SK-N-SH treated with all-trans-retinoic acid at 6 μM for 48 hours (cell line): ENCODE measurements around the gene TEDC2.

ENCODE experiments used
- ATAC-seq: fragments of 200-7000 bp; cut with Tn5 transposase; 3 replicates; pipeline ENCODE4 v1.9.1; 2020; ENCODE audit warnings: mild to moderate bottlenecking, moderate library complexity
- ARNTL ChIP-seq: fragments of 450-650 bp; formaldehyde crosslinking; IDR thresholded peaks from 2 replicates; pipeline ENCODE4 v1.5.0; 2020; ENCODE audit warnings: low read depth, mild to moderate bottlenecking, moderate library complexity, borderline replicate concordance
- CSDC2 ChIP-seq: fragments of 250-450 bp; sonication (Bioruptor Pico); IDR thresholded peaks from 2 replicates; pipeline ENCODE4 v1.5.0; 2020; ENCODE audit warnings: mild to moderate bottlenecking, moderate library complexity
- GLIS3 ChIP-seq: fragments of 250-450 bp; sonication (Bioruptor Pico); IDR thresholded peaks from 2 replicates; pipeline ENCODE4 v1.5.0; 2020; ENCODE audit warnings: mild to moderate bottlenecking, moderate library complexity
- ISL1 ChIP-seq: fragments of 250-450 bp; sonication (Bioruptor Pico); IDR thresholded peaks from 2 replicates; pipeline ENCODE4 v2.1.2; 2022; ENCODE audit warnings: mild to moderate bottlenecking, moderate library complexity
- OSR1 ChIP-seq: fragments of 250-450 bp; sonication (Bioruptor Pico); IDR thresholded peaks from 2 replicates; pipeline ENCODE4 v1.8.0; 2022; ENCODE audit warnings: moderate library complexity, mild to moderate bottlenecking, inconsistent platforms
- PPARA ChIP-seq: fragments of 250-450 bp; sonication (Bioruptor Pico); IDR thresholded peaks from 2 replicates; pipeline ENCODE4 v1.5.0; 2020; ENCODE audit warnings: mild to moderate bottlenecking, borderline replicate concordance
- RARB ChIP-seq: fragments of 250-450 bp; sonication (Bioruptor Pico); IDR thresholded peaks from 2 replicates; pipeline ENCODE4 v1.8.0; 2021; ENCODE audit warnings: mild to moderate bottlenecking, moderate library complexity
- SNAI2 ChIP-seq: fragments of 250-450 bp; sonication (Bioruptor Pico); IDR thresholded peaks from 2 replicates; pipeline ENCODE4 v1.5.0; 2020; ENCODE audit warnings: mild to moderate bottlenecking, moderate library complexity
- TCF4 ChIP-seq: fragments of 250-450 bp; sonication (Bioruptor Pico); IDR thresholded peaks from 2 replicates; pipeline ENCODE4 v1.8.0; 2021; ENCODE audit warnings: mild to moderate bottlenecking, moderate library complexity, borderline replicate concordance
- TOX ChIP-seq: fragments of 250-450 bp; sonication (Bioruptor Pico); IDR thresholded peaks from 2 replicates; pipeline ENCODE4 v1.8.0; 2021; ENCODE audit warnings: mild to moderate bottlenecking, moderate library complexity, borderline replicate concordance
- ZC3H10 ChIP-seq: fragments of 250-450 bp; sonication (Bioruptor Pico); IDR thresholded peaks from 2 replicates; pipeline ENCODE4 v1.5.1; 2021; ENCODE audit warnings: mild to moderate bottlenecking, moderate library complexity
- ZFP3 ChIP-seq: fragments of 250-450 bp; sonication (Bioruptor Pico); IDR thresholded peaks from 2 replicates; pipeline ENCODE4 v1.5.0; 2020; ENCODE audit warnings: mild to moderate bottlenecking, moderate library complexity
- ZFP30 ChIP-seq: fragments of 450-650 bp; formaldehyde crosslinking; IDR thresholded peaks from 2 replicates; pipeline ENCODE4 v1.5.0; 2022; ENCODE audit warnings: mild to moderate bottlenecking, moderate library complexity
- ZNF565 ChIP-seq: fragments of 450-650 bp; formaldehyde crosslinking; conservative IDR thresholded peaks from 2 replicates; pipeline ENCODE4 v1.5.0; 2020; ENCODE audit warnings: low read depth, mild to moderate bottlenecking, moderate library complexity
- ZNF70 ChIP-seq: fragments of 450-650 bp; formaldehyde crosslinking; IDR thresholded peaks from 2 replicates; pipeline ENCODE4 v1.5.0; 2020; ENCODE audit warnings: mild to moderate bottlenecking, moderate library complexity
- ZNF8 ChIP-seq: fragments of 450-650 bp; formaldehyde crosslinking; IDR thresholded peaks from 2 replicates; pipeline ENCODE4 v1.5.0; 2020; ENCODE audit warnings: mild to moderate bottlenecking, moderate library complexity
- TF ChIP-seq, protein P1 (sequence below): fragments of 250-450 bp; sonication (Bioruptor Pico); IDR thresholded peaks from 2 replicates; pipeline ENCODE4 v1.5.0; 2020; ENCODE audit warnings: mild to moderate bottlenecking, moderate library complexity
- TF ChIP-seq, protein P2 (sequence below): fragments of 250-450 bp; sonication (Bioruptor Pico); IDR thresholded peaks from 2 replicates; pipeline ENCODE4 v1.5.1; 2020; ENCODE audit warnings: low read depth, mild to moderate bottlenecking, moderate library complexity
- TF ChIP-seq, protein P3 (sequence below): fragments of 250-450 bp; sonication (Bioruptor Pico); IDR thresholded peaks from 2 replicates; pipeline ENCODE4 v1.8.0; 2021; ENCODE audit warnings: low read depth, mild to moderate bottlenecking, moderate library complexity, borderline replicate concordance
- TF ChIP-seq, protein P4 (sequence below): fragments of 250-450 bp; sonication (Bioruptor Pico); IDR thresholded peaks from 2 replicates; pipeline ENCODE4 v1.8.0; 2020; ENCODE audit warnings: mild to moderate bottlenecking, moderate library complexity, borderline replicate concordance

The TEDC2 gene

DNA sequence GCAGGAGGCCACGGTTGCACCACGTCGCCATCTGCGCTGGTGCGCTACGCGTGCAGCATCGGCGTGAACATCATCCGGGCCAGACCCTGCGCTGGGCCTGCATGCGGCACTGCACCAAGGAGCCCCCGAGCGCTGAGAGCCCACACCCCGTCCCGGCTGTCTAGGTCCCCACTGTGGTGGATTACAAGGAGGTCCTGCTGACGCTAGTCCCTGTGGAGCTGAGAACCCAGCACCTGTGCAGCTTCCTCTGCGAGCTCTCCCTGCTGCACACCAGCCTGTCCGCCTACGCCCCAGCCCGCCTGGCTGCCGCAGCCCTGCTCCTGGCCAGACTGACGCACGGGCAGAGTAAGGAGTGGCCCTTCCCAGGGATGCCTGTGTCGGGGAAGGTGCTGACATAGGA is 10.8 kb upstream of the TEDC2 start:
- TF ChIP-seq ZC3H10 (CRISPR knock-in tag): no peak
- TF ChIP-seq, protein P1, sequence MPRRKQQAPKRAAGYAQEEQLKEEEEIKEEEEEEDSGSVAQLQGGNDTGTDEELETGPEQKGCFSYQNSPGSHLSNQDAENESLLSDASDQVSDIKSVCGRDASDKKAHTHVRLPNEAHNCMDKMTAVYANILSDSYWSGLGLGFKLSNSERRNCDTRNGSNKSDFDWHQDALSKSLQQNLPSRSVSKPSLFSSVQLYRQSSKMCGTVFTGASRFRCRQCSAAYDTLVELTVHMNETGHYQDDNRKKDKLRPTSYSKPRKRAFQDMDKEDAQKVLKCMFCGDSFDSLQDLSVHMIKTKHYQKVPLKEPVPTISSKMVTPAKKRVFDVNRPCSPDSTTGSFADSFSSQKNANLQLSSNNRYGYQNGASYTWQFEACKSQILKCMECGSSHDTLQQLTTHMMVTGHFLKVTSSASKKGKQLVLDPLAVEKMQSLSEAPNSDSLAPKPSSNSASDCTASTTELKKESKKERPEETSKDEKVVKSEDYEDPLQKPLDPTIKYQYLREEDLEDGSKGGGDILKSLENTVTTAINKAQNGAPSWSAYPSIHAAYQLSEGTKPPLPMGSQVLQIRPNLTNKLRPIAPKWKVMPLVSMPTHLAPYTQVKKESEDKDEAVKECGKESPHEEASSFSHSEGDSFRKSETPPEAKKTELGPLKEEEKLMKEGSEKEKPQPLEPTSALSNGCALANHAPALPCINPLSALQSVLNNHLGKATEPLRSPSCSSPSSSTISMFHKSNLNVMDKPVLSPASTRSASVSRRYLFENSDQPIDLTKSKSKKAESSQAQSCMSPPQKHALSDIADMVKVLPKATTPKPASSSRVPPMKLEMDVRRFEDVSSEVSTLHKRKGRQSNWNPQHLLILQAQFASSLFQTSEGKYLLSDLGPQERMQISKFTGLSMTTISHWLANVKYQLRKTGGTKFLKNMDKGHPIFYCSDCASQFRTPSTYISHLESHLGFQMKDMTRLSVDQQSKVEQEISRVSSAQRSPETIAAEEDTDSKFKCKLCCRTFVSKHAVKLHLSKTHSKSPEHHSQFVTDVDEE (CRISPR knock-in tag): no peak
- no peak for ATAC-seq

DNA sequence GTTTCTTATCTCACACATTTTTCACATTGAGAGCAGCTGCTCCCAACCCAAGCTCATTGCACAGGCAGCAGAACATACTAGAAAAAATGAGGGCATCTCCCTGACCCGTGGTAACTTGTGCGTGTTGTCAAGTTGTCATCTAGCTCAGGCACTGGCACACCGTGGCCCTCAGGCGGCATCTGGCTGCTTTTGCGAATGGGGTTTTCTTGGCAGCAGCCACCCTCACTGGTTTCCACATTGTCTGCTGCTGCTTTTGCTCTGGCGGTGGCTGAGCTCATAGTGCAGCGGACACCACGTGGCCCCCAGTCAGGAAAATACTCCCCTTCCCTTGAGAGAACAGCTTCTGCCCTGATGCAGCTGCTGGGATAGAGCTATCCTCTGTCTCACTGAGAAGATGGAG is 9.4 kb upstream of the TEDC2 start:
- no peak for ATAC-seq
- TF ChIP-seq ZNF70 (CRISPR knock-in tag): no peak
- TF ChIP-seq OSR1 (CRISPR knock-in tag): no peak
- no peak for TF ChIP-seq PPARA (CRISPR knock-in tag)
- TF ChIP-seq ARNTL (CRISPR knock-in tag): no peak
- TF ChIP-seq, protein P2, sequence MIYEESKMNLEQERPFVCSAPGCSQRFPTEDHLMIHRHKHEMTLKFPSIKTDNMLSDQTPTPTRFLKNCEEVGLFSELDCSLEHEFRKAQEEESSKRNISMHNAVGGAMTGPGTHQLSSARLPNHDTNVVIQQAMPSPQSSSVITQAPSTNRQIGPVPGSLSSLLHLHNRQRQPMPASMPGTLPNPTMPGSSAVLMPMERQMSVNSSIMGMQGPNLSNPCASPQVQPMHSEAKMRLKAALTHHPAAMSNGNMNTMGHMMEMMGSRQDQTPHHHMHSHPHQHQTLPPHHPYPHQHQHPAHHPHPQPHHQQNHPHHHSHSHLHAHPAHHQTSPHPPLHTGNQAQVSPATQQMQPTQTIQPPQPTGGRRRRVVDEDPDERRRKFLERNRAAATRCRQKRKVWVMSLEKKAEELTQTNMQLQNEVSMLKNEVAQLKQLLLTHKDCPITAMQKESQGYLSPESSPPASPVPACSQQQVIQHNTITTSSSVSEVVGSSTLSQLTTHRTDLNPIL (CRISPR knock-in tag): no peak
- TF ChIP-seq, all 23 proteins: peak for 0

DNA sequence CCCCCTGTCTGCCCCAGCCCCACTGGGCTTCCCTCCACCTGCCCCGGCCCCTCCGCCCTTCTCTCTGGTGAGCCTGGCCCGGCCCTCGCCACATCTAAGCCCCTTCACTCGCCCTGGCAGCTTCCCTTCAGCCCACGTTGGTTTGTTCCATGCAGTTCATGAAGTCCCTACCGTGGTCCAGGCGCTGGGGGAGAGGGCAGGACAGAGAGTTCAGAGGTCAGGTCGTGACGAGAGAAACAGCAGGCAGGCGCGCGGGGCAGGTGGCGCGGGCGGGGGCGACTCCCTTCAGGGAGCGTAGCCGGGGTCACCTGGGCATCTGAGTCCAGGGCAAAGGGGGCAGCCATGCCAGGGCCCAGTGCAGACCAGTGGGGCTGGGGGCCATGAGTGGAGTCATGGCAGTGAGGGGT is 8.9 kb upstream of the TEDC2 start:
- no peak for ATAC-seq
- TF ChIP-seq RARB (CRISPR knock-in tag) (no peak), ZFP3 (CRISPR knock-in tag) (no peak), PPARA (CRISPR knock-in tag) (no peak), TCF4 (CRISPR knock-in tag) (no peak), ARNTL (CRISPR knock-in tag) (no peak), ZFP30 (no peak), SNAI2 (CRISPR knock-in tag) (no peak), OSR1 (CRISPR knock-in tag) (no peak), ISL1 (CRISPR knock-in tag) (no peak), CSDC2 (CRISPR knock-in tag) (no peak), GLIS3 (CRISPR knock-in tag) (no peak), ZNF565 (CRISPR knock-in tag) (no peak), ZNF70 (CRISPR knock-in tag) (no peak), TOX (CRISPR knock-in tag) (no peak), ZNF8 (CRISPR knock-in tag) (no peak)
- TF ChIP-seq, protein P3, sequence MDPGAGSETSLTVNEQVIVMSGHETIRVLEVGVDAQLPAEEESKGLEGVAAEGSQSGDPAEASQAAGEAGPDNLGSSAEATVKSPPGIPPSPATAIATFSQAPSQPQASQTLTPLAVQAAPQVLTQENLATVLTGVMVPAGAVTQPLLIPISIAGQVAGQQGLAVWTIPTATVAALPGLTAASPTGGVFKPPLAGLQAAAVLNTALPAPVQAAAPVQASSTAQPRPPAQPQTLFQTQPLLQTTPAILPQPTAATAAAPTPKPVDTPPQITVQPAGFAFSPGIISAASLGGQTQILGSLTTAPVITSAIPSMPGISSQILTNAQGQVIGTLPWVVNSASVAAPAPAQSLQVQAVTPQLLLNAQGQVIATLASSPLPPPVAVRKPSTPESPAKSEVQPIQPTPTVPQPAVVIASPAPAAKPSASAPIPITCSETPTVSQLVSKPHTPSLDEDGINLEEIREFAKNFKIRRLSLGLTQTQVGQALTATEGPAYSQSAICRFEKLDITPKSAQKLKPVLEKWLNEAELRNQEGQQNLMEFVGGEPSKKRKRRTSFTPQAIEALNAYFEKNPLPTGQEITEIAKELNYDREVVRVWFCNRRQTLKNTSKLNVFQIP (CRISPR knock-in tag): no peak
- TF ChIP-seq, protein P2 (CRISPR knock-in tag): no peak
- TF ChIP-seq, protein P4, sequence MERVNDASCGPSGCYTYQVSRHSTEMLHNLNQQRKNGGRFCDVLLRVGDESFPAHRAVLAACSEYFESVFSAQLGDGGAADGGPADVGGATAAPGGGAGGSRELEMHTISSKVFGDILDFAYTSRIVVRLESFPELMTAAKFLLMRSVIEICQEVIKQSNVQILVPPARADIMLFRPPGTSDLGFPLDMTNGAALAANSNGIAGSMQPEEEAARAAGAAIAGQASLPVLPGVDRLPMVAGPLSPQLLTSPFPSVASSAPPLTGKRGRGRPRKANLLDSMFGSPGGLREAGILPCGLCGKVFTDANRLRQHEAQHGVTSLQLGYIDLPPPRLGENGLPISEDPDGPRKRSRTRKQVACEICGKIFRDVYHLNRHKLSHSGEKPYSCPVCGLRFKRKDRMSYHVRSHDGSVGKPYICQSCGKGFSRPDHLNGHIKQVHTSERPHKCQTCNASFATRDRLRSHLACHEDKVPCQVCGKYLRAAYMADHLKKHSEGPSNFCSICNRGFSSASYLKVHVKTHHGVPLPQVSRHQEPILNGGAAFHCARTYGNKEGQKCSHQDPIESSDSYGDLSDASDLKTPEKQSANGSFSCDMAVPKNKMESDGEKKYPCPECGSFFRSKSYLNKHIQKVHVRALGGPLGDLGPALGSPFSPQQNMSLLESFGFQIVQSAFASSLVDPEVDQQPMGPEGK (CRISPR knock-in tag): no peak
- TF ChIP-seq, protein P1 (CRISPR knock-in tag): no peak
